Activated T-cell treated with anti-CD3 and anti-CD28 coated beads, Interleukin-2, amount 50 U/mL, for 72 hours (primary cell): ENCODE data around the gene ADRB2. TPM values are rescaled to one million over a fixed set of nuclear protein-coding genes. Genes with fewer than 3 reads are reported as not detected.
"Not testable (repeated sequence)": the region's sequence is repeated elsewhere in the genome, so short reads cannot be mapped to it uniquely, and the experiment has no call there.

Experiments used
- ATAC-seq, 2 donors: fragments of 150-1000 bp; cut with Tn5 transposase; replicated peaks in 1 of 2; 2 replicates each; pipeline ENCODE4 v1.10.0; 2021; ENCODE audit warnings: moderate library complexity in 2 of 2, mild to moderate bottlenecking in 1 of 2
- DNase-seq, 2 donors: peaks; one replicate each; pipeline ENCODE4 v3.0.0; 2021 to 2022; ENCODE audit warnings: mixed read lengths in 1 of 2
- H3K27ac Mint-ChIP-seq: one replicate; pipeline ENCODE4 v1.8.0; 2022; ENCODE audit warnings: mild to moderate bottlenecking, moderate library complexity, mixed read lengths
- H3K27me3 Mint-ChIP-seq: one replicate; pipeline ENCODE4 v1.8.0; 2022; ENCODE audit warnings: low read depth, mixed read lengths
- H3K36me3 Mint-ChIP-seq, 2 donors: one replicate each; pipeline ENCODE4 v1.8.0; 2022; ENCODE audit warnings: mixed read lengths in 2 of 2, mild to moderate bottlenecking in 1 of 2; ENCODE audit not compliant: insufficient read depth in 2 of 2
- H3K4me1 Mint-ChIP-seq: one replicate; pipeline ENCODE4 v1.8.0; 2022; ENCODE audit warnings: low read depth, mixed read lengths
- H3K4me3 Mint-ChIP-seq, 2 donors: one replicate each; pipeline ENCODE4 v1.8.0; 2022; ENCODE audit warnings: mild to moderate bottlenecking in 2 of 2, mixed read lengths in 2 of 2, moderate library complexity in 2 of 2
- H3K9me3 Mint-ChIP-seq, 2 donors: one replicate each; pipeline ENCODE4 v1.8.0; 2022; ENCODE audit warnings: mixed read lengths in 2 of 2
- total RNA-seq, 2 donors: library from RNA; stranded (reverse); gene quantifications; one replicate each; pipeline ENCODE4 v1.2.3, GENCODE V29; 2022

Gene ADRB2
- total RNA-seq, 2 donors from 2014 or later: 0.60 to 1.8 TPM

DNA sequence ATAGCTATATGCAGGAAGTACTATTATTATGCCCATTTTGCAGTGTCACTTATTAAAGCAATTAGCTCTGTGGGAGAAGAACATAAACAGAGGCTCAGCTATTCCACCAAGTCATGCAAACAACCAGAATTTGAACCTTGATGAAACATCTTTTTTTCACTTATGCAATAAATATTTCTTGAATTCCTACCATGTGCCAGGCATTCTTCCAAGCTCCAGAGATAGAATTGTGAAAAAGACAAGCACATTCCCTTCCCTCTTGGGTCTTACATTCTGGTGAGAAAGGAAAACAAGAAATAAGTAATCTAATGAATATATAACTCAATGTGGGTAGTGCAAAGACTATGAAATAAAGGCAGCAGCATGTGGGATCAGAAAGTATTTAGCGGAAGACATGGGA, 32.1 kb upstream of the ADRB2 start:
- peaks cover 50% of the 10 kb centered on the region for H3K27me3 Mint-ChIP-seq

DNA sequence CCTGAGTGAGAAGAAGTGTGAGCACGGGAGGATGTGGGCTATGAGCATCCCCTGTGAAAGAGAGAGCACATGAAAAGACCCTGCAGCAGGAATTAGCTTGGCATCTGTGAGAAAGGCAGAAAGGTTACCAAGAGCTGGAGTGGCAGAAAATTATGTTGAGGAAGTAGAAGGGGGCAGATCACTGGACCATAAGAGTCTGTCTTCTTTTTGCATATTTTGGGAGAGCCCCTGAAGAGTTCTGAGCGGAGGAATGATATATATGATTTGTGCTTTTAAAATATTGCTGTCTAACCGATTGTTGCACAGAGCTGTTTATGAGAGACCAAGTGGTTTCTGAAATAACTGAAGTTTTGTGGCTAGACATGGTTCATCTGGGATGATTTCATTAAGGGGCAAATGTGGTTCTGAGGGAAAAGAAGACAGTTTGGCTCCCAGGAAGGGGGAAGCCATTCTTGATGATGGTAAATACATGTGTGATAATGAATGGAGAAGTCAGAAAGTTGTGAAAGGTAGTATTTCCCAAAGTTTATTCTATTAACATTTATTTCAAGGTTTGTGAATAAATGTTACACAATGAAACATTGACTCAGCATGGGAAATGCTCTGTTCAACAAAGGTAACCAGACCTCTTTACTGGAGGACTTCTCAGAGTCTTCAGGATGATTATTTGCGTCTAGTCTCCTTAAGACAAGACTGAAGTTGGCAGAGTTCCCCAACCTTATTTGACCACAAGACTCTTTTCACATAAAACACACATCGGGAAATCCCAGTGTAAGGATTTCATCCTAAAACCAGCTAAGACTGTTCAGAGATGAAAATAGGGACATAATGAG, 31.5 kb upstream of the ADRB2 start:
- no peak overlapping the region for H3K4me3 Mint-ChIP-seq
- H3K36me3 Mint-ChIP-seq: no peaks in the 10 kb centered on the region
- DNase-seq (no peak), ATAC-seq (no peak)
- H3K27me3 Mint-ChIP-seq: peaks cover 44% of the 10 kb centered on the region
- no peaks in the 10 kb centered on the region for H3K9me3 Mint-ChIP-seq
- H3K27ac Mint-ChIP-seq: no peak overlapping the region
- H3K4me1 Mint-ChIP-seq: peaks cover 59% of the 10 kb centered on the region

More for the DNA sequence above, 32.1 kb upstream of the ADRB2 start:
- Mint-ChIP-seq H3K4me1 (peaks cover 53% of the 10 kb centered on the region), H3K27ac (no peak overlapping the region), H3K36me3 (no peaks in the 10 kb centered on the region), H3K9me3 (no peaks in the 10 kb centered on the region), H3K4me3 (no peak overlapping the region)
- DNase-seq: no peak
- ATAC-seq: no peak

DNA sequence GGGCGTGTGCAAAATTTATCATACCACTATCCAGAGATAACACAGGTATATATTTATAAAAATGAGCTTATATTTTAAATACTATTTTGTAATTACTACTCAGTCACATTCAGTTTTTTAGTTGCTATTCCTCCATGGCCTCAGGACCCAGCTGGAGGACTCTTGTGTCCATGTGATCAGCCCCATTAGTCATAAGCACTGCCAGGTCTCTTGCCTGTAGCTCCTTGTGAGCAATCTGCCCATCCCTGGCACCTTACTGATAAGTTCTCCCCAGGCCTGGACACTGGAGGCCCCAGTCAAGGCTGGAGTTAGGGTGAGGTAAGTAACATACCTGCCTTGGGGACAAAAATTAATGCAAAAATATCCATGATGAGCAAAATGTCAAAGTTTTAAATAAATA, 29.5 kb upstream of the ADRB2 start:
- Mint-ChIP-seq H3K27me3 (peaks cover 51% of the 10 kb centered on the region), H3K9me3 (peaks cover 0 to 2% of the 10 kb centered on the region in 2 donors), H3K4me1 (peaks cover 58% of the 10 kb centered on the region), H3K4me3 (no peak overlapping the region), H3K36me3 (peaks cover 3% of the 10 kb centered on the region in 2 donors), H3K27ac (no peak overlapping the region)
- DNase-seq: no peak
- ATAC-seq: no peak

DNA sequence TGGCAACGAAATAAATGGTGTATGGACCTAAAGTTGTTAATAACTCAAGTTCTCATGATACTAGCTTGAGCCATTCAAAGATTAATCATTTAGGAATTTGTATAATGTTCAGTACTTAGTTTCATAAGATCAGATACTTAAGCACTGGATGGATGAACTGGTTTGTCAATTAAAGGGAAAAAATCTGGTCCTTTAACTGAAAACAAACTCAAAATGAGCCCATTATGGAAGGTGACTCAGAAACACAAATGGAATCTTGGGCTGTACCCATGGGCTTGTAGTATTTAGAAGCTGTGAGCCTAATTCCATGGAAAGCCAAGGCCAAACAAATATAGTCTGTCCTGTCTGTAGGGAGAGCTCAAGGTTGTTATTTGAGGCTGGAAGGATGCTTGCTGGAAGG, 27.6 kb upstream of the ADRB2 start:
- Mint-ChIP-seq H3K27me3 (peaks cover 40% of the 10 kb centered on the region), H3K9me3 (peaks cover 2 to 4% of the 10 kb centered on the region in 2 donors), H3K27ac (no peak overlapping the region), H3K4me3 (no peak overlapping the region), H3K4me1 (peaks cover 58% of the 10 kb centered on the region), H3K36me3 (peaks cover 5 to 6% of the 10 kb centered on the region in 2 donors)
- ATAC-seq: no peak
- DNase-seq: no peak

DNA sequence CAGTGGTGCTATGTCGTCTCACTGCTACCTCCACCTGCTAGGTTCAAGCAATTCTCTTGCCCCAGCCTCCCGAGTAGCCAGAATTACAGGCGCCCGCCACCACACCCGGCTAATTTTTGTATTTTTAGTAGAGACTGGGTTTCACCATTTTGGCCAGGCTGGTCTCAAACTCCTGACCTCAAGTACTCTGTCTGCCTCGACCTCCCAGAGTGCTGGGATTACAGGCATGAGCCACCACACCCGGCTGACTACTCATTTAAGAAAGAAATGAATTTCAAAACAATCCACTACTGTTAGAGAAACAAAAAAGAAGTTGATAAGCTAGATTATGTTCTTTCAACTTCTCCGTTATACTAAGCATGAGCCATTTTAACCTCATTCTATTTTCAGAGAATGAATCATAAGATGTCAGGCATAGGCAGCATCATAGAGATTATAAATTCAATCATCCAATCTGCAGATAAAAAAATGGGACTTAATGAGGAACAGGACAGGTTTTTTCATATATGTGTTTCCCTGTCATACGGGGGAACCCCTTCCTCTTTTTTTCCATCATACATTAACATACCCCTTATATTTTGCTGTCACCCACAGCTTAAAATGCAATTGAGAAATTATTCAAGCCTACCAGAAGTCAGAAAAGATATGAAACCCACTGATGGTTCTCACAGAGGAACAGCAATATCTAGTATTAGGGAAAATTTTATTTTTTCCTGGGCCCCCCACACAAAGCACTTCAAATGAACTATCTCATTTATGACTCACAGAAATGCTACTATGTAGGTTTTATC, 26.5 kb upstream of the ADRB2 start:
- Mint-ChIP-seq H3K27ac (peak overlapping the region; percentile 86), H3K27me3 (peaks cover 28% of the 10 kb centered on the region), H3K9me3 (peaks cover 2 to 4% of the 10 kb centered on the region in 2 donors), H3K4me3 (peak overlapping the region; percentile 18 to 68), H3K36me3 (peaks cover 5 to 6% of the 10 kb centered on the region in 2 donors), H3K4me1 (peaks cover 59% of the 10 kb centered on the region)
- peak; percentile 44 to 53 for DNase-seq
- peak; percentile 69 to 78 for ATAC-seq

DNA sequence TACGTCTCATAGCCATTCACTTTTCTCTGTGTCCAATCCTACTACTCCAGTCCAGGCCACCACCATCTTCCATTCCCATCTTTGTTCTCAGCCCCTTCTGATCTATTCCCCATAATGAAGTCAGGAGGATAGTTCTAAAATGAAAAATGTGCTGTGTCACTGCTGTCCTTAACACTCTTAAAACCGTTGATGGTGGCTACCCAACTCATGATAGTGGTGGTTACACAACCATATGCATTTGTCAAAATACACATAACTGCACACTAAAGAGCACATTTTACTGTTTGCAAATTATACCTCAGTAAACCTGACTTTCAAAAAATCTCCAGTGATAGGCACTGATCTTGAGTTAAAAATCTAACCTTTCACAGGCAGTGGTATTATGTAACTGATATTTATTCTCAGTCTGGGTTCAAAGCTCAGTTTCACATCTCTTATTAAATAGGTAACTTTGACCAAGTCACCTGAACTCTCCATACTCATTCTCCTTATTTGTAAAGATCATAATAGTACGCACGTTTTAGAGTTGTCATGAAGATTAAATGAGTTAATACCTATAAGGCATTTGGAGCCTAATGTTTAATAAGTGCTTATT, 24.6 kb upstream of the ADRB2 start:
- H3K4me1 Mint-ChIP-seq: peaks cover 73% of the 10 kb centered on the region
- no peak overlapping the region for H3K27ac Mint-ChIP-seq
- H3K4me3 Mint-ChIP-seq: no peak overlapping the region
- H3K27me3 Mint-ChIP-seq: peaks cover 22% of the 10 kb centered on the region
- ATAC-seq (no peak), DNase-seq (no peak)
- peaks cover 2 to 4% of the 10 kb centered on the region in 2 donors for H3K9me3 Mint-ChIP-seq
- H3K36me3 Mint-ChIP-seq: peaks cover 5 to 6% of the 10 kb centered on the region in 2 donors

DNA sequence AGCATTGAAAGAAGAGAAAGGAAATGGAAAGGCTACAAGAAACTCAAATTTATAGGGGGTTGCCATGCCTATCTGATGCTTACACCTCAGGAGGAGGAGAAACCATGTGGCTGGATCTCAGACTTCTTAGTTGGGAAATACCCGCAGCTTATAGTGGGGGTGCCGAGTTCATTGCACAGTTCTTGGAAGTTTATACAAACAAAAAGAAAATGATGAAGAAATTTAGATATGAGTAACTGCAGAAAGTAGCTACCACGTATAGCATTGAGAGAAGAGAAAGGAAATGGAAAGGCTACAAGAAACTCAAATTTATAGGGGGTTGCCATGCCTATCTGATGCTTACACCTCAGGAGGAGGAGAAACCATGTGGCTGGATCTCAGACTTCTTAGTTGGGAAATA, 23.0 kb upstream of the ADRB2 start:
- Mint-ChIP-seq H3K4me3 (peak overlapping the region; percentile 18 to 72), H3K27me3 (peaks cover 32% of the 10 kb centered on the region), H3K27ac (peak overlapping the region; percentile 86), H3K4me1 (peaks cover 82% of the 10 kb centered on the region)
- H3K36me3 Mint-ChIP-seq, H3K9me3 Mint-ChIP-seq: not testable (repeated sequence)
- peak; percentile 73 to 80 for ATAC-seq
- DNase-seq: peak; percentile 41 to 43

DNA sequence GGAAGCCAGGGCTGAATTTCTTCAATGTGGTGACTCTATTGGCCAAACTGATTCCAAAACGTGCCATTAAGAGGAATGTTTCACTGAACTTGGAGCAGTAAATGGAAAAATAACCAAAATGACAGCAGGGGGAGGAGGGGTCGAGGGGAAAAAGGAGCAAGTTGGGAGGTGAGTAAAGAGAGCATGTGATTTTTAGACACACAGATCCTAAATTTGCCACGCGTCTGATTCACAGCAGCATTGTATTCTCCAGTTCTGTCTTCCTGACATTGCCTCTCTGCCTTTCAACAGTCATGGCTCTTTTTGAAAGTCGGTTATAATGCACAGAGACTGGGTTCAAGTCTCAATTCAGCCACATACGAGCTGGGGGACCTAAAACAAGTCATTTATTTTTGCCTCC, 22.0 kb upstream of the ADRB2 start:
- Mint-ChIP-seq H3K36me3 (peaks cover 6 to 7% of the 10 kb centered on the region in 2 donors), H3K27ac (no peak overlapping the region), H3K9me3 (peaks cover 2 to 4% of the 10 kb centered on the region in 2 donors), H3K4me3 (no peak overlapping the region), H3K27me3 (peaks cover 32% of the 10 kb centered on the region), H3K4me1 (peaks cover 86% of the 10 kb centered on the region)
- DNase-seq (no peak), ATAC-seq (no peak)

DNA sequence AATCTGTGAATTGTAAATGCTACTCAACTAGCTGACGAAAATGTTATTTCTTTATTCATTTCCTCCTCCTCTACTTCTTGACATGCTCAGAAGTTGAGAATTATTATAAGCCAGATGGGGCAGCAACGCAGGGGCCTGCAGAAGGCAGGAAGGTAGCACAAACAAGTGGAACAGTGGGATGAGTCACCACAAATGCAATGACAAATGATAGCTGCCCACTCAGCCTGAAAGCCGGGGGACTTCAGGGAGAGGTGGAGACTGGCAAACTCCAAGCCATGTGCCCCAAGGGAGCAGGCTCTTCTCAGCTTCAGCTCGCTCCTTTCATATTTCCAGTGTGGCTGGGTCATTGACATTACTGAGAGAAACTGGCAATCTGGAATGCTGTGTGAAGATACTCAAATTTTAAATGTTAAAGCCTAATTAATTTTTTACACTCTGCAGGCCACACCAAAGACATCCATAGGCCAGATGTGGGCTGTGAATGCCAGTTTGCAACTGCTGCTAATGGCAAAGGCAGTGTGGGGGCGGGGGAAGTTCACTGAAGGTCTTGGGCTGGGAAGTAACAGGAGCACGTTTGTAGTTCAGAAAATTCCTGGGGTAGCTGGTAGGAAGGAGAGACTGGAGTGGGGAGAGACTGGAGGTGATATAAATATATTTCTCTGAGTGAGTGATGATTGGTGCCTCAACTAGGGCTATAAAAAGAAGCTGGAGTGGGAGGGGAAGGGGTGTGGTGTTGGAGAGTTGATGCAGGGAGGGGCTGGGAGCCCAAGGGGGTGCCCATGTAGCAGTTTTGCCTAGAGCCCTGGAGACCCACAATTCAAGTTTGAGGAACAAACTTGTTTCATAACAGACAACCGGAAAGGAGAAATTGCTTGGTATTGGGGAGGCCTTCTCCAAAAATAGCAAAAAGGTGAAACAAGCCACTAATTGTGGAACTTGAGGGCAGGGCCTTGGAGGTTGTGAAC, 20.8 kb upstream of the ADRB2 start:
- H3K4me3 Mint-ChIP-seq: peak overlapping the region; percentile 23 to 24
- H3K36me3 Mint-ChIP-seq: peaks cover 6 to 7% of the 10 kb centered on the region in 2 donors
- peaks cover 30% of the 10 kb centered on the region for H3K27me3 Mint-ChIP-seq
- H3K4me1 Mint-ChIP-seq: peaks cover 85% of the 10 kb centered on the region
- ATAC-seq (peak; percentile 43 to 53), DNase-seq (peak; percentile 58 to 60)
- H3K27ac Mint-ChIP-seq: peak overlapping the region; percentile 6
- peaks cover 2 to 4% of the 10 kb centered on the region in 2 donors for H3K9me3 Mint-ChIP-seq

DNA sequence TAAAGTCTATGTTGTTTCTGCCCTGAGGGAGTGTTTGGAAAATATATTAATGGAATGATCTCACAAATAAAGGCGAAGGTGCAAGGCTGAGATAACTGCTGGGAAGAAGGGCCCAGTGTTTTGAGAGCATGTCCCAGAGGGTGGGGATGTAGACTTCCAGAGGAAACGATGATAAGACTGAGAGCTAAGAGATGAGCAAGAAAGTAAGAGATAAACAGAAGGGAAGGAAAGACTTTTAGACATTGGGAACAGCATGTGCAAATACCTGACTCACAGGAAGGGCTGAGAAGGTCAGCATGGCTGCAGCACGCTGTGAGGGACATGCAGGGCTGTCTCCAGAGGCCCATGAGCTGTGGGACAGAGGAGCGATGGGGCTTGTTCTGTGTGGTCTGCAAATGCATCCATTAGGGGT, 19.9 kb upstream of the ADRB2 start:
- ATAC-seq (no peak), DNase-seq (no peak)
- peaks cover 86% of the 10 kb centered on the region for H3K4me1 Mint-ChIP-seq
- H3K27me3 Mint-ChIP-seq: peaks cover 21% of the 10 kb centered on the region
- H3K27ac Mint-ChIP-seq: no peak overlapping the region
- H3K4me3 Mint-ChIP-seq: no peak overlapping the region
- peaks cover 2 to 7% of the 10 kb centered on the region in 2 donors for H3K36me3 Mint-ChIP-seq
- H3K9me3 Mint-ChIP-seq: peaks cover 0 to 4% of the 10 kb centered on the region in 2 donors

DNA sequence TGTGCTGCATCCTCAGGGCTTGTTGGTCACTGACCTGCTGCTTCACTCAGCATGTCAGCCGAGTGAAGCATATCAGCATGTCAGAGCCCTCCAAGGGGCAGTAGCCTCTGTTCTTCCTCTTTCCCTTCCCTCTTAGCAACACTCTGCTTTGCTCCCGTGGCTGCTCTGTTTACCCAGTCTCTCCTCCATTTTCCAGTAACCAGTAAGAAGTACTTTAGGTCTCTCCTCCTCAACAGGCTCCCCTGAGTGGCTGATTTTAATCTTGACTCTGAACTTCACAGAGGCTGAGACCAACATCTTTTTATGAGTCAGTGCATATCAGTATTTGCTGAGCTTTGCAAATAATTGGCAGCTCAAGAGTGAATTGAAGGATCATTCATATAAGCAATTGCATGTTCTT, 18.6 kb upstream of the ADRB2 start:
- H3K27ac Mint-ChIP-seq: no peak overlapping the region
- peaks cover 81% of the 10 kb centered on the region for H3K4me1 Mint-ChIP-seq
- H3K9me3 Mint-ChIP-seq: no peaks in the 10 kb centered on the region
- ATAC-seq (peak in 1 of 2 donors; percentile 6), DNase-seq (no peak)
- peaks cover 0 to 2% of the 10 kb centered on the region in 2 donors for H3K36me3 Mint-ChIP-seq
- peak overlapping the region in 1 of 2 donors; percentile 5 for H3K4me3 Mint-ChIP-seq
- peaks cover 16% of the 10 kb centered on the region for H3K27me3 Mint-ChIP-seq
